Uterus (tissue), 4 donors: Measurements from ENCODE around the gene HMGN4. TPM values are rescaled to one million over a fixed set of nuclear protein-coding genes. Genes with fewer than 3 reads are reported as not detected.
"Not testable (repeated sequence)": the region's sequence is repeated elsewhere in the genome, so short reads cannot be mapped to it uniquely, and the experiment has no call there.

ENCODE experiments used
- DNase-seq, 2 donors: peaks; one replicate each; pipeline ENCODE4 v3.0.0-alpha.2; 2019 to 2020
- H3K27ac ChIP-seq, 2 donors: fragments of 200-600 bp; sonication (generic); 1 replicate in 1 of 2; 2 replicates in 1 of 2; pipeline ENCODE4 v1.5.1; 2016 to 2018
- H3K27me3 ChIP-seq, 2 donors: fragments of 200-600 bp; sonication (generic); one replicate each; pipeline ENCODE4 v1.5.1; 2018 to 2019; ENCODE audit warnings: control low read depth in 1 of 2
- H3K36me3 ChIP-seq, 2 donors: fragments of 200-600 bp; sonication (generic); one replicate each; pipeline ENCODE4 v1.5.1; 2019; ENCODE audit warnings: control low read depth in 1 of 2
- H3K4me1 ChIP-seq, 2 donors: fragments of 200-600 bp; sonication (generic); one replicate each; pipeline ENCODE4 v1.5.1; 2018 to 2019; ENCODE audit warnings: control low read depth in 1 of 2
- H3K4me3 ChIP-seq, 2 donors: fragments of 200-600 bp; sonication (generic); 1 replicate in 1 of 2; 2 replicates in 1 of 2; pipeline ENCODE4 v1.5.1; 2018 to 2019; ENCODE audit warnings: mild to moderate bottlenecking in 1 of 2
- H3K9me3 ChIP-seq, 2 donors: fragments of 200-600 bp; sonication (generic); one replicate each; pipeline ENCODE4 v1.5.1; 2019; ENCODE audit warnings: control low read depth in 1 of 2
- POLR2A ChIP-seq, 2 donors: fragments of 450-650 bp; IDR thresholded peaks; one replicate each; pipeline ENCODE4 v1.6.1; 2016; ENCODE audit warnings: antibody characterized with exemption in 2 of 2, mild to moderate bottlenecking in 1 of 2, moderate library complexity in 1 of 2
- intact Hi-C: fragments of 100-400 bp; cut with DNase I; formaldehyde crosslinking; loops from one replicate; pipeline ENCODE4 v1.15.1; 2023; ENCODE audit warnings: low total_unique reads
- total RNA-seq, 4 donors: library from RNA; depleted of rRNA in 3 of 4; stranded (reverse); fragments of >200 nt in 3 of 4; gene quantifications; one replicate each; pipeline versions ENCODE4 v1.1.0 to v1.2.4, GENCODE V29; 2014 to 2023
- TF ChIP-seq, protein P1 (sequence below), 4 experiments: fragments of 200-600 bp in 2 of 4; fragments of 450-650 bp in 2 of 4; sonication (generic) in 2 of 4; IDR thresholded peaks; one replicate each; pipeline ENCODE4 v1.5.1; 2016 to 2019; ENCODE audit warnings: antibody characterized with exemption in 4 of 4, mild to moderate bottlenecking in 2 of 4, moderate library complexity in 1 of 4
- donor health status: DM: yes; HTN: yes; CAD: no.

HMGN4 gene
- total RNA-seq, 4 donors from 2014 or later = 14.6 to 89.0 (median 73.3) TPM

GRCh38 chr6:26502626-26503025 is 35.5 kb upstream of the HMGN4 start:
- Histone ChIP-seq H3K9me3 (no peaks in the 10 kb centered on the region), H3K27ac (no peak overlapping the region), H3K4me3 (no peak overlapping the region), H3K36me3 (no peaks in the 10 kb centered on the region), H3K27me3 (no peaks in the 10 kb centered on the region), H3K4me1 (peaks cover 0 to 7% of the 10 kb centered on the region in 2 donors)
- TF ChIP-seq POLR2A (IDR thresholded peaks at IDR 0.05) = no peak
- TF ChIP-seq, protein P1, sequence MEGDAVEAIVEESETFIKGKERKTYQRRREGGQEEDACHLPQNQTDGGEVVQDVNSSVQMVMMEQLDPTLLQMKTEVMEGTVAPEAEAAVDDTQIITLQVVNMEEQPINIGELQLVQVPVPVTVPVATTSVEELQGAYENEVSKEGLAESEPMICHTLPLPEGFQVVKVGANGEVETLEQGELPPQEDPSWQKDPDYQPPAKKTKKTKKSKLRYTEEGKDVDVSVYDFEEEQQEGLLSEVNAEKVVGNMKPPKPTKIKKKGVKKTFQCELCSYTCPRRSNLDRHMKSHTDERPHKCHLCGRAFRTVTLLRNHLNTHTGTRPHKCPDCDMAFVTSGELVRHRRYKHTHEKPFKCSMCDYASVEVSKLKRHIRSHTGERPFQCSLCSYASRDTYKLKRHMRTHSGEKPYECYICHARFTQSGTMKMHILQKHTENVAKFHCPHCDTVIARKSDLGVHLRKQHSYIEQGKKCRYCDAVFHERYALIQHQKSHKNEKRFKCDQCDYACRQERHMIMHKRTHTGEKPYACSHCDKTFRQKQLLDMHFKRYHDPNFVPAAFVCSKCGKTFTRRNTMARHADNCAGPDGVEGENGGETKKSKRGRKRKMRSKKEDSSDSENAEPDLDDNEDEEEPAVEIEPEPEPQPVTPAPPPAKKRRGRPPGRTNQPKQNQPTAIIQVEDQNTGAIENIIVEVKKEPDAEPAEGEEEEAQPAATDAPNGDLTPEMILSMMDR (IDR thresholded peaks at IDR 0.05) = no peak
- intact Hi-C loops = no loop called here
- no peak for DNase-seq

GRCh38 chr6:26507658-26508057 is 30.5 kb upstream of the HMGN4 start:
- no peak for TF ChIP-seq POLR2A (IDR thresholded peaks at IDR 0.05)
- TF ChIP-seq, protein P1 (IDR thresholded peaks at IDR 0.05) = no peak
- Histone ChIP-seq H3K9me3 (no peaks in the 10 kb centered on the region), H3K27ac (no peak overlapping the region), H3K27me3 (no peaks in the 10 kb centered on the region), H3K4me3 (no peak overlapping the region), H3K4me1 (no peaks in the 10 kb centered on the region), H3K36me3 (no peaks in the 10 kb centered on the region)
- intact Hi-C loops = no loop called here
- no peak for DNase-seq

DNA sequence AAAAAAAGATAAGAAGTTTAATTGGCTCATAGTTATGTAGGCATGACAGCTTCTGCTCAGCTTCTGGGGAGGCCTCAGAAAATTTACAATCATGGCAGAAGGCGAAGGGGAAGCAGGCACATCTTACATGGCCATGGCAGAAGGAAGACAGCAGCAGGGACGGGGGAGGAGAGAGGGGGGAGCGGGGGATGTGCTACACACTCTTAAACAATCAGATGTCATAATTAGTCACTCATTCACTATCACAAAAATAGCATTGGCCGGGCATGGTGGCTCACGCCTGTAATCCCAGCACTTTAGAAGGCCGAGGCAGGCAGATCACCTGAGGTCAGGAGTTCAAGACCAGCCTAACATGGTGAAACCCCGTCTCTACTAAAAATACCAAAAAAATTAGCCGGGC is 27.1 kb upstream of the HMGN4 start:
- not testable (repeated sequence) for H3K27me3 ChIP-seq, H3K27ac ChIP-seq, H3K4me1 ChIP-seq, H3K4me3 ChIP-seq, H3K9me3 ChIP-seq, DNase-seq, H3K36me3 ChIP-seq
- intact Hi-C loops = loop anchor here (10.0 kb wide), 1 partner anchor 46 kb away; no protein-coding TSS in a partner anchor

DNA sequence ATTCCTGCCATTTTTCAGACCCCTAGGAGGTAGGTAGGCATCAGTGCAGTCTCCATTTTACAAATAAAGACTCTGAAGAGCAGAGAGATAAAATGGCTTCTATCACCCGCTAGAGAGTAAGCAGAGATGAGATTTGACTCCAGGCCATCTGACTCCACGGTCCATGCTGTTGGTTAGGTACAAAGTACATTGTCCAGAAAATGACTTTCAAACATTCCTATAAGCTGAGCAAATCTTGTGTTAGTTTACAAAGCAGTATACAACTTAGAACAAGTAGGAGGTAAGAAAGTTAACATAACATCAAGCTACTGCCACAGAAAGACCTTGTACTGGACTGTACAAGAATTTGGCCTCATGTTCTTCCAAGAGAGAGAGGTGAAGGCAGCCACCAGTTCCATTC is 23.2 kb upstream of the HMGN4 start:
- TF ChIP-seq, protein P1 (IDR thresholded peaks at IDR 0.05) = no peak
- no peak for TF ChIP-seq POLR2A (IDR thresholded peaks at IDR 0.05)
- intact Hi-C loops = loop anchor here (10.0 kb wide), 1 partner anchor 50 kb away; no protein-coding TSS in a partner anchor
- Histone ChIP-seq H3K4me1 (no peaks in the 10 kb centered on the region), H3K27me3 (no peaks in the 10 kb centered on the region), H3K27ac (no peak overlapping the region), H3K9me3 (no peaks in the 10 kb centered on the region), H3K36me3 (no peaks in the 10 kb centered on the region), H3K4me3 (no peak overlapping the region)
- DNase-seq = no peak

GRCh38 chr6:26516481-26517427 is 21.4 kb upstream of the HMGN4 start:
- intact Hi-C loops = loop anchor here (10.0 kb wide), 1 partner anchor 52 kb away; no protein-coding TSS in a partner anchor
- H3K4me3 ChIP-seq = no peak overlapping the region

More at GRCh38 chr6:26516481-26517427, 21.4 kb upstream of the HMGN4 start:
- H3K4me1 ChIP-seq = no peaks in the 10 kb centered on the region
- no peak for TF ChIP-seq POLR2A (IDR thresholded peaks at IDR 0.05)
- TF ChIP-seq, protein P1 (IDR thresholded peaks at IDR 0.05) = no peak
- H3K27ac ChIP-seq = no peak overlapping the region
- H3K9me3 ChIP-seq = no peaks in the 10 kb centered on the region
- no peaks in the 10 kb centered on the region for H3K36me3 ChIP-seq
- no peak for DNase-seq
- no peaks in the 10 kb centered on the region for H3K27me3 ChIP-seq
